ENCODE results near the gene NIF3L1. TPM values are rescaled to one million over a fixed set of nuclear protein-coding genes. Genes with fewer than 3 reads are reported as not detected.

The NIF3L1 gene, protein sequence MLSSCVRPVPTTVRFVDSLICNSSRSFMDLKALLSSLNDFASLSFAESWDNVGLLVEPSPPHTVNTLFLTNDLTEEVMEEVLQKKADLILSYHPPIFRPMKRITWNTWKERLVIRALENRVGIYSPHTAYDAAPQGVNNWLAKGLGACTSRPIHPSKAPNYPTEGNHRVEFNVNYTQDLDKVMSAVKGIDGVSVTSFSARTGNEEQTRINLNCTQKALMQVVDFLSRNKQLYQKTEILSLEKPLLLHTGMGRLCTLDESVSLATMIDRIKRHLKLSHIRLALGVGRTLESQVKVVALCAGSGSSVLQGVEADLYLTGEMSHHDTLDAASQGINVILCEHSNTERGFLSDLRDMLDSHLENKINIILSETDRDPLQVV
- total RNA-seq (2021; fragmentation: NEBNext Ultra II Directional; extraction: Animal tissue kit (Norgen Biotek cat#: 25700)): 10 to 100 TPM; 18.4 to 25.4 (median 20.6) TPM
- long read RNA-seq, partial matches to known transcripts: 2 of 21 reads
- long read RNA-seq, other reads (novel, unspliced or antisense): 12 of 21 reads

DNA sequence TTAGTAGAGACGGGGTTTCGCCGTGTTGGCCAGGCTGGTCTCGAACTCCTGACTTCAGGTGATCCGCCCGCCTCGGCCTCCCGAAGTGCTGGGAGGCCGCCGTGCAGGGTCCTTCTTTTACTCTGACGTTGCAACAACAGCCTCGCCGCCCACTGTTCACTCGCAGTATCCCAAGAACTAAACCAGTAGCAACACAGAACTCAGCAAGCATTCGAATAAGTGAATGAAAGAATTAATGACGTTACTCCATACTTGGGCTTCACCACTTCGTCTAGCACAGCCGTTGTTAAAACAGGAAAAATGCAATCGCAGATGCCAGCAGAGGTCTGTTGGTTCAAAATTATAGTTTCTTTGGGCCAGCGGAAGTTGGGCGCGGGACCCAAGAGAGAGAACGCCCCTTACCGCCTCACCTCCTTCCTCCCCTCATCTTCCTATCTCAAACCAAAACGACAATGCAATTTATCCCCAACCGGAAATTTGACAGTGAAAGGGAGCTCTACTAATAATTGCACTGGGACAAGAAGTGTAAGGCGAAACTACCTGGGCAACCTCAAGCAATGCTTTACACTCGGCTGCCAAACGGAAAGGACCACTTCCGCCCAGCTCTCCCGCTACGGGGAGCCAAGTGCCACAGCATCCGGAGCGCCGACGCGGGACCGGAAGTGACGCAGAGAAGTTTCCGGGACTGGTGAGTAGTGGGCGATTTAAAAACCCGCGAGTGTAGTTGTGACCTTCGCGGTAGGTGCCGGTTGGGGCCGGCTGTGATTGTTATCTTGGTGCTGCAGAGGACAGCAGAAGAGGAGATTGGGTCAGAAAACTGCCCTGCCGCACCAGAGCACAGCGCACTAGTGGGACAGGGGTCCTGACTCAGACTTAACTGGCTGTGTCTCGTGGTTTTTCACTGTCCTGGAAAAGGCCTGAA lies at the start of gene NIF3L1, which contains the start of gene PPIL3:
TSS of gene NIF3L1 (plus strand) at position 668 of the 922 bp plus-strand sequence. CDS start 2,573 bp downstream, outside the sequence.
TSS of gene PPIL3 (minus strand) at position 374 of the 922 bp plus-strand sequence. CDS start 1,462 bp downstream, outside the sequence.
- peaks cover 3% of the 10 kb centered on the region for H3K27me3 Mint-ChIP-seq (ENCODE audit: insufficient read depth)
- DNase-seq: peak; percentile 97
- H3K4me1 Mint-ChIP-seq (ENCODE audit: low read depth): peaks cover 46% of the 10 kb centered on the region
- H3K9me3 Mint-ChIP-seq: no peaks in the 10 kb centered on the region
- H3K4me3 Mint-ChIP-seq: peak within 1 kb of the TSS; percentile 100
- peak within 1 kb of the TSS; percentile 100 for H3K27ac Mint-ChIP-seq
- TF ChIP-seq, protein P1, sequence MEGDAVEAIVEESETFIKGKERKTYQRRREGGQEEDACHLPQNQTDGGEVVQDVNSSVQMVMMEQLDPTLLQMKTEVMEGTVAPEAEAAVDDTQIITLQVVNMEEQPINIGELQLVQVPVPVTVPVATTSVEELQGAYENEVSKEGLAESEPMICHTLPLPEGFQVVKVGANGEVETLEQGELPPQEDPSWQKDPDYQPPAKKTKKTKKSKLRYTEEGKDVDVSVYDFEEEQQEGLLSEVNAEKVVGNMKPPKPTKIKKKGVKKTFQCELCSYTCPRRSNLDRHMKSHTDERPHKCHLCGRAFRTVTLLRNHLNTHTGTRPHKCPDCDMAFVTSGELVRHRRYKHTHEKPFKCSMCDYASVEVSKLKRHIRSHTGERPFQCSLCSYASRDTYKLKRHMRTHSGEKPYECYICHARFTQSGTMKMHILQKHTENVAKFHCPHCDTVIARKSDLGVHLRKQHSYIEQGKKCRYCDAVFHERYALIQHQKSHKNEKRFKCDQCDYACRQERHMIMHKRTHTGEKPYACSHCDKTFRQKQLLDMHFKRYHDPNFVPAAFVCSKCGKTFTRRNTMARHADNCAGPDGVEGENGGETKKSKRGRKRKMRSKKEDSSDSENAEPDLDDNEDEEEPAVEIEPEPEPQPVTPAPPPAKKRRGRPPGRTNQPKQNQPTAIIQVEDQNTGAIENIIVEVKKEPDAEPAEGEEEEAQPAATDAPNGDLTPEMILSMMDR (IDR thresholded peaks at IDR 0.05): no peak
- H3K36me3 Mint-ChIP-seq (ENCODE audit: low read depth): peaks cover 5% of the 10 kb centered on the region; the same call in 1 of the 2 replicates

DNA sequence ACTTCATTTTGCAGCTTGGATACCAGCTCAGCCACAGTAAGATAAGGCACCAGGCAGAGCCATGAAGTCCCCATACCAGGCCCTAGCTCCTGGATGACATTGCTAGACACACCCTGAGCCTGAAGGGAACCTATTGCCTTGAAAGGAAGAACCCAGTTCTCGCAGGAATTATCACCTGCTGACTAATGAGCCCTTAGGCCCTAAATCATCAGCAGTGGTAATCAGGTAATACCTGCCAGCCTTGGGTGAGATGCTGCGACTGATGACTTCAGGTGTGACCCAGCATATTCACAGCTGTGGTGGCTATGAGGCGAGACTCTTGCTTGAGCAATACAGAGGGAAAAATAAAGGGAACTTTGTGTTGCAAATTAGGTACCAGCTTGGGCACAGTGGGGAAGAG lies 49.7 kb upstream of the NIF3L1 start:
- H3K27me3 Mint-ChIP-seq (ENCODE audit: insufficient read depth): peaks cover 2% of the 10 kb centered on the region; the same call in 1 of the 2 replicates
- no peaks in the 10 kb centered on the region for H3K4me1 Mint-ChIP-seq (ENCODE audit: low read depth)
- peaks cover 8% of the 10 kb centered on the region; the same call in 1 of the 2 replicates for H3K36me3 Mint-ChIP-seq (ENCODE audit: low read depth)
- no peak overlapping the region for H3K4me3 Mint-ChIP-seq
- no peak overlapping the region for H3K27ac Mint-ChIP-seq
- peaks cover 21% of the 10 kb centered on the region for H3K9me3 Mint-ChIP-seq
- DNase-seq: no peak
- TF ChIP-seq, protein P1 (IDR thresholded peaks at IDR 0.05): no peak

DNA sequence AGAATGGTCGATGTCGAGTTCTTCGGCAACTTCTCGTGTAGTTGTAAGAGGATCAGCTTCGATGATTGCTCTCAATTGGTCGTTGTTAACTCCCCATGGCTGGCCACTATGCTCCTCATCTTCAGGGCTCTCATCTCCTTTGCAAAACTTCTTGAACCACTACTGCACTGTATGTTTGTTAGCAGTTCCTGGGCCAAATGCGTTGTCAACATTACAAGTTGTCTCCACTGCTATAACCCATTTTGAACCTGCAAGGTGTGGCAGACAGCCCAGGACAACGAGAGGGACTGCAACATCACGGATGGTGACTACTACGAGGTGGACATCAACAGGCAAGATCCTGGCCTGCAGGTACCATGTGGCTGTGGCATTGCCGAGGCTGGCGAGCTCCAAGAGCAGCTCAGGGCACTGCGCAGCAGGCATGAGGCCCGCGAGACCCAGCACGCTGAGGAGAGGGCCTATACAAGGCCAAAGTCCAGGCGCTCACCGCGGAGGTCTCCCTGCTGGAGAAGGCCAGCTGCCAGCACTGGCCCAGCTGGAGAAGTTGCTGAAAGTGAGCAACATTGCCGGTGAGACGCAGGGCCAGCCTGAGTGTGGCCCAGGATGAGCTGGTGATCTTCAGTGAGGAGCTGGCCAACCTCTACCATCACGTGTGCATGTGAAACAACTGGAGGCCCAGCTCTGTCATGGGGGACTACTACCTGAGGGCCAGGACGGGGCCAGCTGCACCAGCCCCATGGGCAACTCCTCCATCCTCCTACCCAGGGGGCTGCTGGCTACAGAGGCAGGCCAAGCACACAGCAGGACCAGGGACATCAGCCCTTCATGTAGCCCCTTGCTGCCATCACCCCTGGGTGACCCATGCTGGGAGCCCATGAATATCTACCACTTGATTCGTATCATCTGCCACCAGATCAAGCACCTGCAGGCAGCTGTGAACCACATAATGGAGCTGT lies 44.9 kb upstream of the NIF3L1 start:
- Mint-ChIP-seq H3K27me3 (ENCODE audit: insufficient read depth) (peaks cover 2% of the 10 kb centered on the region), H3K27ac (no peak overlapping the region), H3K9me3 (no peaks in the 10 kb centered on the region)

DNA sequence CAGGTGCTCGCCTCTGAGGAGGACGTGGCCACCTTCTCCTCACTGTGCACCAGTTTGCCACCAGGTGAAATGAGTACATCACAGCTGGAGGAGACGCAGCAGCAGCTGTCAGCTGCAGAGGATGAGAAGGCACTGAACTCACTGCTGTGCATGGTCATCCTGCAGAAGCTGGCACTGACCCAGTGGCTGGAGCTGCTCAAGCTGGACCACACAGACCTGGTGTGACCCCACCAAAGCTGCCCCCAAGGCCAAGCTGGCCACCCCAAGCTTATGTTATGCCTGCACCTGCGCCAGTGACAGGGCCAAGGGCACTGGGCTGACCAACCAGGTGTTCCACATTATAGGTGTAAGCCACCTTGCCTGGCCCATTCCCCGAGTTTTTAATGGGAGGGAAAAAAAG lies 44.0 kb upstream of the NIF3L1 start:
- TF ChIP-seq, protein P1 (IDR thresholded peaks at IDR 0.05): no peak
- Mint-ChIP-seq H3K36me3 (ENCODE audit: low read depth) (no peaks in the 10 kb centered on the region), H3K9me3 (no peaks in the 10 kb centered on the region), H3K4me3 (no peak overlapping the region), H3K27ac (no peak overlapping the region), H3K27me3 (ENCODE audit: insufficient read depth) (peaks cover 4% of the 10 kb centered on the region), H3K4me1 (ENCODE audit: low read depth) (no peaks in the 10 kb centered on the region)
- DNase-seq: no peak

More for the DNA sequence above, 44.9 kb upstream of the NIF3L1 start:
- no peak for DNase-seq
- Mint-ChIP-seq H3K4me1 (ENCODE audit: low read depth) (no peaks in the 10 kb centered on the region), H3K4me3 (no peak overlapping the region), H3K36me3 (ENCODE audit: low read depth) (no peaks in the 10 kb centered on the region)
- TF ChIP-seq, protein P1 (IDR thresholded peaks at IDR 0.05): no peak

All from HFFc6 (cell line).